NCI-H345 treated with DMSO at 0.1 percent for 48 hours (cell line): ENCODE measurements around the gene BHLHE23.
"Not testable (repeated sequence)": the region's sequence is repeated elsewhere in the genome, so short reads cannot be mapped to it uniquely, and the experiment has no call there.

Source experiments
- DNase-seq: peaks from one replicate; lab custom pipeline; 2025; ENCODE audit not compliant: unreplicated experiment; lab: John Stamatoyannopoulos, UW

The BHLHE23 gene

GRCh38 chr20:63043348-63044203 is 36.8 kb upstream of the BHLHE23 start:
- no peak for DNase-seq

- DNase-seq: no peak
These were observed 35.8 kb upstream of the BHLHE23 start for GRCh38 chr20:63042448-63043071.

GRCh38 chr20:63041776-63042175 is 35.0 kb upstream of the BHLHE23 start:
- DNase-seq: no peak

- DNase-seq: no peak
These were observed 31.0 kb upstream of the BHLHE23 start for GRCh38 chr20:63037669-63038268.

GRCh38 chr20:63036291-63036690 is 29.5 kb upstream of the BHLHE23 start:
- DNase-seq: no peak

- no peak for DNase-seq
These were observed 28.9 kb upstream of the BHLHE23 start for GRCh38 chr20:63035603-63036185.

- DNase-seq: not testable (repeated sequence)
These were observed 28.2 kb upstream of the BHLHE23 start for GRCh38 chr20:63034710-63035602.

- DNase-seq: no peak
These were observed 27.3 kb upstream of the BHLHE23 start for GRCh38 chr20:63033794-63034709.

- no peak for DNase-seq
These were observed 26.4 kb upstream of the BHLHE23 start for GRCh38 chr20:63032861-63033793.

GRCh38 chr20:63032026-63032800 is 25.4 kb upstream of the BHLHE23 start:
- no peak for DNase-seq

- no peak for DNase-seq
These were observed 24.7 kb upstream of the BHLHE23 start for GRCh38 chr20:63031251-63032014.

GRCh38 chr20:63029358-63030121 is 22.8 kb upstream of the BHLHE23 start:
- no peak for DNase-seq

GRCh38 chr20:63028461-63028921 is 21.7 kb upstream of the BHLHE23 start:
- DNase-seq: no peak

- no peak for DNase-seq
These were observed 21.2 kb upstream of the BHLHE23 start for GRCh38 chr20:63027922-63028389.

- no peak for DNase-seq
These were observed 20.6 kb upstream of the BHLHE23 start for GRCh38 chr20:63027221-63027921.
